GM23338 (cell line): ENCODE data around the gene NTRK3.

Experiments used
- CREB1 ChIP-seq: fragments of 250-450 bp; sonication (Bioruptor Pico); IDR thresholded peaks from 2 replicates; pipeline ENCODE4 v1.5.0; 2020; ENCODE audit warnings: low read depth, mild to moderate bottlenecking, moderate library complexity
- EZH2 ChIP-seq: fragments of 200-600 bp; sonication (generic); IDR thresholded peaks from one replicate; pipeline ENCODE4 v1.8.0; 2017; ENCODE audit warnings: antibody characterized with exemption, mild to moderate bottlenecking, low read depth; ENCODE audit not compliant: unreplicated experiment
- EZH2phosphoT487 ChIP-seq: fragments of 200-600 bp; sonication (generic); IDR thresholded peaks from one replicate; pipeline ENCODE4 v1.8.1; 2018; ENCODE audit warnings: antibody characterized with exemption; ENCODE audit not compliant: unreplicated experiment
- JUNB ChIP-seq: IDR thresholded peaks from one replicate; pipeline ENCODE4 v1.6.1; 2016; ENCODE audit warnings: antibody characterized with exemption; ENCODE audit not compliant: unreplicated experiment
- POLR2AphosphoS5 ChIP-seq: IDR thresholded peaks from 2 replicates; pipeline ENCODE4 v1.6.1; 2016; ENCODE audit warnings: antibody characterized with exemption, low read depth
- STAT1 ChIP-seq: IDR thresholded peaks from one replicate; pipeline ENCODE4 v1.6.1; 2016; ENCODE audit warnings: antibody characterized with exemption; ENCODE audit not compliant: unreplicated experiment
- ZNF331 ChIP-seq: fragments of 250-450 bp; sonication (Bioruptor Pico); IDR thresholded peaks from 2 replicates; pipeline ENCODE4 v1.5.0; 2020; ENCODE audit warnings: low read depth, mild to moderate bottlenecking, moderate library complexity
- TF ChIP-seq, protein P1 (sequence below), 2 experiments: fragments of 200-600 bp in 1 of 2; sonication (generic) in 1 of 2; conservative IDR thresholded peaks; 2 replicates each; pipeline versions ENCODE4 v1.5.1 to v1.6.1; 2016 to 2017; ENCODE audit warnings: antibody characterized with exemption in 2 of 2, low read depth in 2 of 2, mild to moderate bottlenecking in 2 of 2, moderate library complexity in 1 of 2
- TF ChIP-seq, protein P2 (sequence below): IDR thresholded peaks from one replicate; pipeline ENCODE4 v1.6.1; 2018; ENCODE audit warnings: antibody characterized with exemption; ENCODE audit not compliant: unreplicated experiment
- TF ChIP-seq, protein P3 (sequence below): IDR thresholded peaks from 2 replicates; pipeline ENCODE4 v1.6.1; 2016; ENCODE audit warnings: antibody characterized with exemption

DNA sequence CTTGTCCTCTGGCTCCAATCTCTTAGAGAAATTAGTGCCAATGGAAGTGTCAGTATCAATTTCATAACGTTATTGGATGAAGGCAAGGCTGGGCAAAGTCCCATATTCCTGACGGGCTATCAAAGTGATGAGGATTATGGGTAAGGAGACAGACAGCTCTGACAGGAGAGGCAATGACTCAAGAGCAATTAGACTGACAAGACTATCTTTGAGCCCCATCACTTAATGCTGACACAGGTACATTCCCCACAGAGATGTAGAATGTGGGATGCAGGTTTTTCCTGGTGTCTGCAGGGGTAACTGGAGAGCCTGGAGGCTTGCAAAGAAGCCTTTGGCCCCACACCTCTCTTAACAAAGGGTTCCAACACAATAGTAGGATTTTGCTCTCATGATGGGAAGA, 208.3 kb downstream of the NTRK3 start:
- no peak for TF ChIP-seq EZH2
- TF ChIP-seq, protein P1, sequence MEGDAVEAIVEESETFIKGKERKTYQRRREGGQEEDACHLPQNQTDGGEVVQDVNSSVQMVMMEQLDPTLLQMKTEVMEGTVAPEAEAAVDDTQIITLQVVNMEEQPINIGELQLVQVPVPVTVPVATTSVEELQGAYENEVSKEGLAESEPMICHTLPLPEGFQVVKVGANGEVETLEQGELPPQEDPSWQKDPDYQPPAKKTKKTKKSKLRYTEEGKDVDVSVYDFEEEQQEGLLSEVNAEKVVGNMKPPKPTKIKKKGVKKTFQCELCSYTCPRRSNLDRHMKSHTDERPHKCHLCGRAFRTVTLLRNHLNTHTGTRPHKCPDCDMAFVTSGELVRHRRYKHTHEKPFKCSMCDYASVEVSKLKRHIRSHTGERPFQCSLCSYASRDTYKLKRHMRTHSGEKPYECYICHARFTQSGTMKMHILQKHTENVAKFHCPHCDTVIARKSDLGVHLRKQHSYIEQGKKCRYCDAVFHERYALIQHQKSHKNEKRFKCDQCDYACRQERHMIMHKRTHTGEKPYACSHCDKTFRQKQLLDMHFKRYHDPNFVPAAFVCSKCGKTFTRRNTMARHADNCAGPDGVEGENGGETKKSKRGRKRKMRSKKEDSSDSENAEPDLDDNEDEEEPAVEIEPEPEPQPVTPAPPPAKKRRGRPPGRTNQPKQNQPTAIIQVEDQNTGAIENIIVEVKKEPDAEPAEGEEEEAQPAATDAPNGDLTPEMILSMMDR (conservative IDR thresholded peaks at IDR 0.05; ENCODE audit: low read depth in 2 of 2), result no peak
- TF ChIP-seq JUNB, result no peak
- TF ChIP-seq, protein P2, sequence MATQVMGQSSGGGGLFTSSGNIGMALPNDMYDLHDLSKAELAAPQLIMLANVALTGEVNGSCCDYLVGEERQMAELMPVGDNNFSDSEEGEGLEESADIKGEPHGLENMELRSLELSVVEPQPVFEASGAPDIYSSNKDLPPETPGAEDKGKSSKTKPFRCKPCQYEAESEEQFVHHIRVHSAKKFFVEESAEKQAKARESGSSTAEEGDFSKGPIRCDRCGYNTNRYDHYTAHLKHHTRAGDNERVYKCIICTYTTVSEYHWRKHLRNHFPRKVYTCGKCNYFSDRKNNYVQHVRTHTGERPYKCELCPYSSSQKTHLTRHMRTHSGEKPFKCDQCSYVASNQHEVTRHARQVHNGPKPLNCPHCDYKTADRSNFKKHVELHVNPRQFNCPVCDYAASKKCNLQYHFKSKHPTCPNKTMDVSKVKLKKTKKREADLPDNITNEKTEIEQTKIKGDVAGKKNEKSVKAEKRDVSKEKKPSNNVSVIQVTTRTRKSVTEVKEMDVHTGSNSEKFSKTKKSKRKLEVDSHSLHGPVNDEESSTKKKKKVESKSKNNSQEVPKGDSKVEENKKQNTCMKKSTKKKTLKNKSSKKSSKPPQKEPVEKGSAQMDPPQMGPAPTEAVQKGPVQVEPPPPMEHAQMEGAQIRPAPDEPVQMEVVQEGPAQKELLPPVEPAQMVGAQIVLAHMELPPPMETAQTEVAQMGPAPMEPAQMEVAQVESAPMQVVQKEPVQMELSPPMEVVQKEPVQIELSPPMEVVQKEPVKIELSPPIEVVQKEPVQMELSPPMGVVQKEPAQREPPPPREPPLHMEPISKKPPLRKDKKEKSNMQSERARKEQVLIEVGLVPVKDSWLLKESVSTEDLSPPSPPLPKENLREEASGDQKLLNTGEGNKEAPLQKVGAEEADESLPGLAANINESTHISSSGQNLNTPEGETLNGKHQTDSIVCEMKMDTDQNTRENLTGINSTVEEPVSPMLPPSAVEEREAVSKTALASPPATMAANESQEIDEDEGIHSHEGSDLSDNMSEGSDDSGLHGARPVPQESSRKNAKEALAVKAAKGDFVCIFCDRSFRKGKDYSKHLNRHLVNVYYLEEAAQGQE, result no peak
- no peak for TF ChIP-seq POLR2AphosphoS5
- TF ChIP-seq STAT1, result no peak
- TF ChIP-seq CREB1, result no peak
- no peak for TF ChIP-seq EZH2phosphoT487
- TF ChIP-seq, protein P3, sequence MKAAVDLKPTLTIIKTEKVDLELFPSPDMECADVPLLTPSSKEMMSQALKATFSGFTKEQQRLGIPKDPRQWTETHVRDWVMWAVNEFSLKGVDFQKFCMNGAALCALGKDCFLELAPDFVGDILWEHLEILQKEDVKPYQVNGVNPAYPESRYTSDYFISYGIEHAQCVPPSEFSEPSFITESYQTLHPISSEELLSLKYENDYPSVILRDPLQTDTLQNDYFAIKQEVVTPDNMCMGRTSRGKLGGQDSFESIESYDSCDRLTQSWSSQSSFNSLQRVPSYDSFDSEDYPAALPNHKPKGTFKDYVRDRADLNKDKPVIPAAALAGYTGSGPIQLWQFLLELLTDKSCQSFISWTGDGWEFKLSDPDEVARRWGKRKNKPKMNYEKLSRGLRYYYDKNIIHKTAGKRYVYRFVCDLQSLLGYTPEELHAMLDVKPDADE, result no peak
- TF ChIP-seq ZNF331 (CRISPR knock-in tag), result no peak
